HepG2 (cell line): ENCODE results near the gene ZNF276. TPM values are rescaled to one million over a fixed set of nuclear protein-coding genes. Genes with fewer than 3 reads are reported as not detected.

Source experiments
- ATAC-seq: fragments of 200-7000 bp; cut with Tn5 transposase; 3 replicates; pipeline ENCODE4 v1.9.1; 2020; ENCODE audit warnings: mild to moderate bottlenecking, moderate library complexity
- BruUV-seq: library from RNA; stranded (reverse); fragments of 400-500 nt; replicated peaks from 2 replicates; lab custom pipeline; 2021; lab: Mats Ljungman, UMichigan
- CTCF ChIA-PET: fragments of 300-600 bp; formaldehyde crosslinking; extraction: SDS; loops from one replicate; lab custom pipeline; 2021; ENCODE audit warnings: low total read pairs, inconsistent platforms, low intra/inter-chr PET ratio; lab: Yijun Ruan, JAX
- POLR2A ChIA-PET: fragments of 350-600 bp; sonication (Branson Sonifier 250); formaldehyde crosslinking; loops from one replicate; lab custom pipeline; 2020; ENCODE audit warnings: antibody characterized with exemption, inconsistent platforms; lab: Yijun Ruan, JAX
- DNase-seq: peaks from one replicate; pipeline ENCODE4 v3.0.0-alpha.2; 2015; ENCODE audit warnings: low spot score
- FAIRE-seq: peaks from 3 replicates; lab custom pipeline; 2011; peaks lifted over from hg19 to GRCh38; lab: Jason Lieb, UNC
- H2AFZ ChIP-seq: one replicate; pipeline ENCODE4 v1.6.1; 2011; ENCODE audit warnings: low read length, inconsistent platforms
- H3K27ac ChIP-seq: fragments of 300-600 bp; 3 replicates; pipeline ENCODE4 v1.8.0; 2011; ENCODE audit warnings: mixed run types, mild to moderate bottlenecking, mixed read lengths, low read length, inconsistent platforms; ENCODE audit not compliant: insufficient read depth; ENCODE audit errors: extremely low read length
- H3K27me3 ChIP-seq, 2 experiments: fragments of 200-600 bp in 1 of 2; 2 replicates in 1 of 2; 3 replicates in 1 of 2; pipeline versions ENCODE4 v1.6.0 to v1.8.0; 2011; ENCODE audit warnings: low read length in 2 of 2, mild to moderate bottlenecking in 2 of 2, moderate library complexity in 2 of 2, inconsistent platforms in 1 of 2; ENCODE audit not compliant: insufficient read depth in 2 of 2, control insufficient read depth in 1 of 2
- H3K36me3 ChIP-seq, 2 experiments: fragments of 200-600 bp in 1 of 2; replicated peaks in 1 of 2; 2 replicates in 1 of 2; 3 replicates in 1 of 2; pipeline versions ENCODE4 v1.5.1 to v1.8.0; 2011; ENCODE audit warnings: low read length in 2 of 2, inconsistent platforms in 1 of 2; ENCODE audit not compliant: insufficient read depth in 2 of 2, control insufficient read depth in 1 of 2
- H3K4me1 ChIP-seq: 2 replicates; pipeline ENCODE4 v1.5.1; 2012; ENCODE audit warnings: low read length, inconsistent platforms; ENCODE audit not compliant: insufficient read depth
- H3K4me2 ChIP-seq: 2 replicates; pipeline ENCODE4 v1.6.0; 2011; ENCODE audit warnings: low read depth, low read length, inconsistent platforms
- H3K4me3 ChIP-seq, 3 experiments: fragments of 200-600 bp in 1 of 3; sonication (generic), shearing (Covaris generic) in 1 of 3; replicated peaks in 1 of 3; 2 replicates each; pipeline ENCODE4 v1.5.1; 2011 to 2016; ENCODE audit warnings: low read length in 3 of 3, inconsistent platforms in 2 of 3, low read depth in 2 of 3, mild to moderate bottlenecking in 2 of 3, control low read depth in 1 of 3, mixed read lengths in 1 of 3; ENCODE audit not compliant: insufficient read depth in 1 of 3
- H3K79me2 ChIP-seq: one replicate; pipeline ENCODE4 v1.6.1; 2011; ENCODE audit warnings: low read length, inconsistent platforms; ENCODE audit not compliant: insufficient read depth
- H3K9ac ChIP-seq: 2 replicates; pipeline ENCODE4 v1.6.0; 2011; ENCODE audit warnings: mild to moderate bottlenecking, low read depth, low read length, inconsistent platforms; ENCODE audit not compliant: insufficient read depth
- H3K9me3 ChIP-seq: 2 replicates; pipeline ENCODE4 v1.5.1; 2012; ENCODE audit warnings: mild to moderate bottlenecking, low read length
- H4K20me1 ChIP-seq: 2 replicates; pipeline ENCODE4 v1.6.0; 2011; ENCODE audit warnings: inconsistent platforms, mild to moderate bottlenecking, low read length, moderate library complexity; ENCODE audit not compliant: insufficient read depth
- AGO2 ChIP-seq: fragments of 200-400 bp; formaldehyde crosslinking; optimal IDR thresholded peaks from 2 replicates; pipeline ENCODE3; 2017; ENCODE audit warnings: mild to moderate bottlenecking, low read depth, low read length, moderate library complexity
- HIVEP1 ChIP-seq: sonication (generic); formaldehyde crosslinking; IDR thresholded peaks from 2 replicates; pipeline ENCODE4 v1.4.0; 2020; ENCODE audit warnings: mild to moderate bottlenecking, missing genetic modification reagents
- KLF6 ChIP-seq: IDR thresholded peaks from 2 replicates; pipeline ENCODE4 v1.8.0; 2016; ENCODE audit warnings: missing biosample characterization, missing genetic modification reagents
- NFYC ChIP-seq: IDR thresholded peaks from 2 replicates; pipeline ENCODE4 v1.6.1; 2016; ENCODE audit warnings: missing genetic modification reagents, missing compliant biosample characterization
- POLR2G ChIP-seq: fragments of 200-400 bp; formaldehyde crosslinking; IDR thresholded peaks from 2 replicates; pipeline ENCODE4 v1.6.1; 2018; ENCODE audit warnings: mild to moderate bottlenecking, low read depth, low read length, moderate library complexity
- RAD51 ChIP-seq: fragments of 450-650 bp; IDR thresholded peaks from 2 replicates; pipeline ENCODE4 v1.6.1; 2016; ENCODE audit warnings: borderline replicate concordance
- SMARCE1 ChIP-seq: fragments of 450-650 bp; IDR thresholded peaks from 2 replicates; pipeline ENCODE4 v1.6.1; 2017; ENCODE audit warnings: borderline replicate concordance
- SRSF4 ChIP-seq: fragments of 200-400 bp; formaldehyde crosslinking; IDR thresholded peaks from one replicate; pipeline ENCODE4 v1.6.1; 2018; ENCODE audit warnings: mild to moderate bottlenecking, low read depth, low read length, moderate library complexity; ENCODE audit not compliant: poor library complexity, severe bottlenecking
- ZNF296 ChIP-seq: sonication (generic); formaldehyde crosslinking; conservative IDR thresholded peaks from 2 replicates; pipeline ENCODE4 v1.5.0; 2020; ENCODE audit warnings: mild to moderate bottlenecking, missing genetic modification reagents
- WGBS: methylation state at CpG from one replicate; pipeline ENCODE4 v1.1.6; 2017; ENCODE audit warnings: low lambda C conversion rate; 5-methylcytosine and 5-hydroxymethylcytosine counted together
- in situ Hi-C: cut with HindIII; loops from 2 replicates; pipeline ENCODE4 v1.10.0; 2017; ENCODE audit warnings: low pct_unique_long_range_greater_than_20kb; ENCODE audit not compliant: extremely low pct_ligation_motif_present
- intact Hi-C: fragments of 100-400 bp; cut with micrococcal nuclease; formaldehyde crosslinking; loops from one replicate; pipeline ENCODE4 v1.10.0; 2022; ENCODE audit not compliant: unreplicated experiment
- polyA plus RNA-seq, 8 experiments: library from polyadenylated mRNA; depleted of rRNA in 3 of 8; stranded (reverse) in 7 of 8; unstranded in 1 of 8; fragments of >200 nt; fragmentation: Illumina TruSeq in 4 of 8; extraction: Trizol in 4 of 8; gene quantifications; 2 replicates each; pipeline versions ENCODE4 v1.2.1 to v1.2.3, GENCODE V29; 2011 to 2016; ENCODE audit warnings: low read depth in 4 of 8, missing spikeins in 1 of 8, mixed read lengths in 1 of 8; ENCODE audit not compliant: insufficient read depth in 1 of 8
- total RNA-seq, 5 experiments: library from RNA; depleted of rRNA; stranded (reverse); fragments of >200 nt; fragmentation: Illumina TruSeq; extraction: Trizol; gene quantifications; 2 replicates each; pipeline ENCODE4 v1.2.3, GENCODE V29; 2016; ENCODE audit warnings: low read depth in 1 of 5
- TF ChIP-seq, protein P1 (sequence below): sonication (generic); formaldehyde crosslinking; IDR thresholded peaks from 2 replicates; pipeline ENCODE4 v1.8.1; 2023; ENCODE audit warnings: missing genetic modification reagents, inconsistent platforms, borderline replicate concordance
- TF ChIP-seq, protein P2 (sequence below): sonication (generic); formaldehyde crosslinking; IDR thresholded peaks from 2 replicates; pipeline ENCODE4 v1.4.0; 2020; ENCODE audit warnings: missing genetic modification reagents
- TF ChIP-seq, protein P3 (sequence below): sonication (generic); formaldehyde crosslinking; IDR thresholded peaks from 2 replicates; pipeline ENCODE4 v1.5.1; 2020; ENCODE audit warnings: mild to moderate bottlenecking, missing genetic modification reagents
- TF ChIP-seq, protein P4 (sequence below): sonication (generic); formaldehyde crosslinking; conservative IDR thresholded peaks from 2 replicates; pipeline ENCODE4 v1.4.0; 2020; ENCODE audit warnings: missing genetic modification reagents
- TF ChIP-seq, protein P5 (sequence below): sonication (generic); formaldehyde crosslinking; conservative IDR thresholded peaks from 2 replicates; pipeline ENCODE4 v1.4.0; 2020; ENCODE audit warnings: mild to moderate bottlenecking, missing genetic modification reagents, moderate library complexity

ZNF276 gene
- total and polyA plus RNA-seq, 2 of the 13 experiments (the other 11 are each of a cell fraction or from before 2014, with no cell fraction given), result 17.7 to 18.0 TPM

DNA sequence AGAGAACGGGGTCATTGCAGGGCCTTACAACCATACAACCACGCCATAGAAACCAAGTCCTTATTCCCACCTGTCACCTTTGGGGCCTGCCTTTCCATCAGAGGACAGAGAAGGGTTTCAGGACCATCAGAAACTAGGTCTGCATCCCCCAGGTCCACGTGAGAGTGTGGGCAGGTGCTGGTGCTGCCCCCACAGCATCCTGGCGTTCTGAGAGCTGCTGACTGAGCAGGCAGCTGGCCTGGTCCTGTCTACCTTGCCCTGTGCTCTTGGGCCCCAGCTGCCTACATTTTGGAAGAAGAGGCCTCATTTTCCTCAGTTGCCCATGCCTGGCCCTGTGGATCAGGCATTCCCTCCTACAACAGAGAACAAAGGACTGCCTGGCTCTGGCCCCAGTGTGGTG lies 21.6 kb downstream of the ZNF276 start:
- FAIRE-seq (no peak), DNase-seq (no peak), ATAC-seq (no peak)
- ChIA-PET POLR2A (interaction anchor here (1.0 to 1.1 kb wide), 2 partner anchors 37 to 95 kb away, joined by 4 to 5 read pairs; no protein-coding TSS in a partner anchor), CTCF (no interaction called here)
- no peak overlapping the region for H3K4me2 ChIP-seq
- no peak overlapping the region for H3K9ac ChIP-seq
- H3K4me1 ChIP-seq, result no peaks in the 10 kb centered on the region
- 95% methylated on average over 4 of the region's 4 CpGs for WGBS
- H3K4me3 ChIP-seq, result no peak overlapping the region
- peaks cover 52 to 89% of the 10 kb centered on the region in 2 experiments for H3K36me3 ChIP-seq
- no peaks in the 10 kb centered on the region for H3K9me3 ChIP-seq
- H3K27ac ChIP-seq, result no peak overlapping the region
- H3K79me2 ChIP-seq, result no peaks in the 10 kb centered on the region
- H2AFZ ChIP-seq, result no peak overlapping the region
- intact Hi-C loops, result no loop called here
- H3K27me3 ChIP-seq, result no peaks in the 10 kb centered on the region
- no TSS peak for BruUV-seq
- in situ Hi-C loops, result no loop called here
- H4K20me1 ChIP-seq, result no peaks in the 10 kb centered on the region
- TF ChIP-seq, protein P1, sequence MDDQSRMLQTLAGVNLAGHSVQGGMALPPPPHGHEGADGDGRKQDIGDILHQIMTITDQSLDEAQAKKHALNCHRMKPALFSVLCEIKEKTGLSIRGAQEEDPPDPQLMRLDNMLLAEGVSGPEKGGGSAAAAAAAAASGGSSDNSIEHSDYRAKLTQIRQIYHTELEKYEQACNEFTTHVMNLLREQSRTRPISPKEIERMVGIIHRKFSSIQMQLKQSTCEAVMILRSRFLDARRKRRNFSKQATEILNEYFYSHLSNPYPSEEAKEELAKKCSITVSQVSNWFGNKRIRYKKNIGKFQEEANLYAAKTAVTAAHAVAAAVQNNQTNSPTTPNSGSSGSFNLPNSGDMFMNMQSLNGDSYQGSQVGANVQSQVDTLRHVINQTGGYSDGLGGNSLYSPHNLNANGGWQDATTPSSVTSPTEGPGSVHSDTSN (CRISPR knock-in tag), result 0 out of 2 replicates have a peak, but pooled peaks have one; percentile 30
- TF ChIP-seq, protein P2, sequence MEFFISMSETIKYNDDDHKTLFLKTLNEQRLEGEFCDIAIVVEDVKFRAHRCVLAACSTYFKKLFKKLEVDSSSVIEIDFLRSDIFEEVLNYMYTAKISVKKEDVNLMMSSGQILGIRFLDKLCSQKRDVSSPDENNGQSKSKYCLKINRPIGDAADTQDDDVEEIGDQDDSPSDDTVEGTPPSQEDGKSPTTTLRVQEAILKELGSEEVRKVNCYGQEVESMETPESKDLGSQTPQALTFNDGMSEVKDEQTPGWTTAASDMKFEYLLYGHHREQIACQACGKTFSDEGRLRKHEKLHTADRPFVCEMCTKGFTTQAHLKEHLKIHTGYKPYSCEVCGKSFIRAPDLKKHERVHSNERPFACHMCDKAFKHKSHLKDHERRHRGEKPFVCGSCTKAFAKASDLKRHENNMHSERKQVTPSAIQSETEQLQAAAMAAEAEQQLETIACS (CRISPR knock-in tag), result no peak
- TF ChIP-seq NFYC (no peak), HIVEP1 (CRISPR knock-in tag) (no peak; the same call in 1 of the 2 replicates), SMARCE1 (no peak), AGO2 (peak; percentile 84), RAD51 (no peak), POLR2G (peak; percentile 52), ZNF296 (CRISPR knock-in tag) (no peak), KLF6 (CRISPR knock-in tag) (no peak), SRSF4 (no peak)
- TF ChIP-seq, protein P3, sequence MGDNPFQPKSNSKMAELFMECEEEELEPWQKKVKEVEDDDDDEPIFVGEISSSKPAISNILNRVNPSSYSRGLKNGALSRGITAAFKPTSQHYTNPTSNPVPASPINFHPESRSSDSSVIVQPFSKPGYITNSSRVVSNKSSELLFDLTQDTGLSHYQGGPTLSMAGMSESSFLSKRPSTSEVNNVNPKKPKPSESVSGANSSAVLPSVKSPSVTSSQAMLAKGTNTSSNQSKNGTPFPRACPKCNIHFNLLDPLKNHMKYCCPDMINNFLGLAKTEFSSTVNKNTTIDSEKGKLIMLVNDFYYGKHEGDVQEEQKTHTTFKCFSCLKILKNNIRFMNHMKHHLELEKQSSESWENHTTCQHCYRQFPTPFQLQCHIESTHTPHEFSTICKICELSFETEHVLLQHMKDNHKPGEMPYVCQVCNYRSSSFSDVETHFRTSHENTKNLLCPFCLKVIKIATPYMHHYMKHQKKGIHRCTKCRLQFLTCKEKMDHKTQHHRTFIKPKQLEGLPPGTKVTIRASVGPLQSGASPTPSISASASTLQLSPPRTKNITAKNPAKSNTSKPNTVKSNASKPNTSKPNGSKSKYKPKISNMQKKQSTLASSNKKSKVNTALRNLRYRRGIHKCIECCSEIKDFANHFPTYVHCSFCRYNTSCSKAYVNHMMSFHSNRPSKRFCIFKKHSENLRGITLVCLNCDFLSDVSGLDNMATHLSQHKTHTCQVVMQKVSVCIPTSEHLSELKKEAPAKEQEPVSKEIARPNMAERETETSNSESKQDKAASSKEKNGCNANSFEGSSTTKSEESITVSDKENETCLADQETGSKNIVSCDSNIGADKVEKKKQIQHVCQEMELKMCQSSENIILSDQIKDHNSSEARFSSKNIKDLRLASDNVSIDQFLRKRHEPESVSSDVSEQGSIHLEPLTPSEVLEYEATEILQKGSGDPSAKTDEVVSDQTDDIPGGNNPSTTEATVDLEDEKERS (CRISPR knock-in tag), result no peak
- TF ChIP-seq, protein P4, sequence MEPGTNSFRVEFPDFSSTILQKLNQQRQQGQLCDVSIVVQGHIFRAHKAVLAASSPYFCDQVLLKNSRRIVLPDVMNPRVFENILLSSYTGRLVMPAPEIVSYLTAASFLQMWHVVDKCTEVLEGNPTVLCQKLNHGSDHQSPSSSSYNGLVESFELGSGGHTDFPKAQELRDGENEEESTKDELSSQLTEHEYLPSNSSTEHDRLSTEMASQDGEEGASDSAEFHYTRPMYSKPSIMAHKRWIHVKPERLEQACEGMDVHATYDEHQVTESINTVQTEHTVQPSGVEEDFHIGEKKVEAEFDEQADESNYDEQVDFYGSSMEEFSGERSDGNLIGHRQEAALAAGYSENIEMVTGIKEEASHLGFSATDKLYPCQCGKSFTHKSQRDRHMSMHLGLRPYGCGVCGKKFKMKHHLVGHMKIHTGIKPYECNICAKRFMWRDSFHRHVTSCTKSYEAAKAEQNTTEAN (CRISPR knock-in tag), result no peak
- TF ChIP-seq, protein P5, sequence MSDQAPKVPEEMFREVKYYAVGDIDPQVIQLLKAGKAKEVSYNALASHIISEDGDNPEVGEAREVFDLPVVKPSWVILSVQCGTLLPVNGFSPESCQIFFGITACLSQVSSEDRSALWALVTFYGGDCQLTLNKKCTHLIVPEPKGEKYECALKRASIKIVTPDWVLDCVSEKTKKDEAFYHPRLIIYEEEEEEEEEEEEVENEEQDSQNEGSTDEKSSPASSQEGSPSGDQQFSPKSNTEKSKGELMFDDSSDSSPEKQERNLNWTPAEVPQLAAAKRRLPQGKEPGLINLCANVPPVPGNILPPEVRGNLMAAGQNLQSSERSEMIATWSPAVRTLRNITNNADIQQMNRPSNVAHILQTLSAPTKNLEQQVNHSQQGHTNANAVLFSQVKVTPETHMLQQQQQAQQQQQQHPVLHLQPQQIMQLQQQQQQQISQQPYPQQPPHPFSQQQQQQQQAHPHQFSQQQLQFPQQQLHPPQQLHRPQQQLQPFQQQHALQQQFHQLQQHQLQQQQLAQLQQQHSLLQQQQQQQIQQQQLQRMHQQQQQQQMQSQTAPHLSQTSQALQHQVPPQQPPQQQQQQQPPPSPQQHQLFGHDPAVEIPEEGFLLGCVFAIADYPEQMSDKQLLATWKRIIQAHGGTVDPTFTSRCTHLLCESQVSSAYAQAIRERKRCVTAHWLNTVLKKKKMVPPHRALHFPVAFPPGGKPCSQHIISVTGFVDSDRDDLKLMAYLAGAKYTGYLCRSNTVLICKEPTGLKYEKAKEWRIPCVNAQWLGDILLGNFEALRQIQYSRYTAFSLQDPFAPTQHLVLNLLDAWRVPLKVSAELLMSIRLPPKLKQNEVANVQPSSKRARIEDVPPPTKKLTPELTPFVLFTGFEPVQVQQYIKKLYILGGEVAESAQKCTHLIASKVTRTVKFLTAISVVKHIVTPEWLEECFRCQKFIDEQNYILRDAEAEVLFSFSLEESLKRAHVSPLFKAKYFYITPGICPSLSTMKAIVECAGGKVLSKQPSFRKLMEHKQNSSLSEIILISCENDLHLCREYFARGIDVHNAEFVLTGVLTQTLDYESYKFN (CRISPR knock-in tag), result no peak
